GM21786 (cell line): ENCODE results near the gene HJV.

Experiments
- ATAC-seq: cut with Tn5 transposase; IDR thresholded peaks from one replicate; pipeline ENCODE4 v1.9.1; 2021; ENCODE audit not compliant: unreplicated experiment

HJV gene

DNA sequence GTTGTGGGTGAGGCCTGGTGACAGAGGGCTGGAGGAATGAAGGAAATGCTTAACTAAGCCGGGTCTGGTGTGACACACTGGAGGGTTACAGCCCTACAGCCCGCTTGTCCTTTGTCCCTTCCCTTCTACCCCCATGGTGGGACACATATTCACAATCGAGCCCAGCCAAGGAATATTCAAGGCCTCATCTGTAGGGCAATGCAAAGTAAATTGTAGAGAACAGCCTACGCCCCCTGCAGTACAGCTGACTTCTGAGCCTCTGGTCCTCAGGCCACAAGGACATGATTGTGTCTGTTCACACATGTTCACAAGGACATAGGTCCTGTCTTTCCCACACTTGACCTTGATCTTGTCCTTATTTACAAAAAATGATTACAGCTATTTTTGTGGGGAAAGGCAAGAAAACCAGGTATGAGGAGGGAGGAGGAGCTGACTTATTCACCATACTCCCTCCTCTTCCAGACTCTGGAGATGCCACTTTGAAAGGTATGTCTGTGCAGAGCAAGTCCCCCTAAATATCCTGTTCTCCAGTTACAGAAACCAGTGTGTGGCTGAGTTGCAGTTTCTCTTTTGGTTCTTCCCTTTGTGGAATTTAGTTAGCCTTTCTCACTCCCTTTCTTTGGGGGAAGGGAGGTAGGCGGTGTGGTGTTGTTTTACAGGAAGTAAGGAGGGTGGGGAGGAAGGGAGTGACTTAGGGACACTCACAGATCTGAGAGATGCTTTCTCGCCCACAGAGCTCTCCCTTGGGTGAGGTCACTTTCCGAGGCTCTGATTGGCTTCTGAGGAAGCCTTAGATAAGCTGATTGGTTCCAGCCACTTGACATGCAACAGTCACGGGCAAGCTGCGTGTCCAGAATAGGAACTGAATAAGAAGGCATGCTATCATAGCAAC, 42.4 kb downstream of the HJV start:
- ATAC-seq: peak; percentile 83

DNA sequence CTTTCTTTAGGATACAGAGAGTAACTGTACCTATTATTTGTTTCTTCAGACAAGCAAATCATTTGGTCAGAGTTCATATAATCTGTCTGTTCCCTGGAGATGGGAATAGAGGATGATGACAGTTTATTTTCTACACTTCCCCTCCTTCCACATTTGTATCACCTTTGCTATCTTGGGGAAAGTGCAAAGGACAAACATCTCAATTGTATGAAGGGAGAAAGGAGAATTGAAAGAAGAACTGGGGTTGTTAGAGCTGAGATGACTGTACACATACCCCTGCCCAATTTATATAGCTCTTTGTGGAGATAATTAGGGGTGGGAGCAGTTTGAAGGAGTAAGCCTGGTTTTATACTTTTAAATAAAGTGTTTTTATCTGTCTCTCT, 43.1 kb downstream of the HJV start:
- no peak for ATAC-seq

- ATAC-seq: no peak
Observed at GRCh38 chr1:145977486-145978470, 43.8 kb downstream of the HJV start.

- no peak for ATAC-seq
Observed at GRCh38 chr1:145977016-145977415, 44.5 kb downstream of the HJV start.

DNA sequence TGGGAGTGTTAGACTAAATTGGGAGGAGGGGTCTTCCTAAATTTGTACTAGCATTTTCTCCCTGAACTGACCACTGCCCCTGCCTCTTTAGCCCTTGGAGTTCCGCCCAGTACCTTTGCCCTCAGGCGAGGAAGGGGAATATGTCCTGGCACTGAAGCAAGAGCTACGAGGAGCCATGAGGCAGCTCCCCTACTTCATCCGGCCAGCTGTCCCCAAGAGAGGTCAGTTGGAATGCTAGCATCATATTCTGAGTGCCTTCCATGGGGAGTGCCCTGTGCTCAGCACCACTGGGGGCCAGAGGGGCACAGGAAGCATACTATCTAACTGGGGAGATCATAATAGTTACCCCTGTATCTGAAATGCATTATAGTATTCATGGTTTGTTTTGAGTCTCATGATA, 46.3 kb downstream of the HJV start:
- no peak for ATAC-seq

DNA sequence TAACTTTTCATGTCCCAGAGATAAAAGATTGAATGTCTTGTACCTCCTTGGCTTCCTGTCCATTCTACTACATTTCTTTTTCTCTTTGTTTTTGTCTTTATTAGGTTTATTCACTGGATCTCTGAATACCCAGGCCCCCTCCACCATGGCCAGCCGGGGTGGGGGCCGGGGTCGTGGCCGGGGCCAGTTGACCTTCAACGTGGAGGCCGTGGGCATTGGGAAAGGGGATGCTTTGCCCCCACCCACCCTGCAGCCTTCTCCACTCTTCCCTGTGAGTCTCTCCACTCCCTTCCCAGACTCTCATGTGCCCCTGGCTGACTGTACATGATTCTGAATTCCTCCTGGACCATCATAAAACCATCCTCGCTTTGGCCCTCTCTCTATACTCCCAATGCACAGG, 46.8 kb downstream of the HJV start:
- no peak for ATAC-seq

- ATAC-seq: no peak
Observed at GRCh38 chr1:145972580-145972979, 49.0 kb downstream of the HJV start.
